Measurements from ENCODE around the gene LTBP4. TPM values are rescaled to one million over a fixed set of nuclear protein-coding genes. Genes with fewer than 3 reads are reported as not detected.
"Not testable (repeated sequence)": the region's sequence is repeated elsewhere in the genome, so short reads cannot be mapped to it uniquely, and the experiment has no call there.

The LTBP4 gene
- polyA plus RNA-seq, 1 donor (not counting 4 experiments of a cell fraction or from before 2014, with no cell fraction given) = 29.6 TPM

DNA sequence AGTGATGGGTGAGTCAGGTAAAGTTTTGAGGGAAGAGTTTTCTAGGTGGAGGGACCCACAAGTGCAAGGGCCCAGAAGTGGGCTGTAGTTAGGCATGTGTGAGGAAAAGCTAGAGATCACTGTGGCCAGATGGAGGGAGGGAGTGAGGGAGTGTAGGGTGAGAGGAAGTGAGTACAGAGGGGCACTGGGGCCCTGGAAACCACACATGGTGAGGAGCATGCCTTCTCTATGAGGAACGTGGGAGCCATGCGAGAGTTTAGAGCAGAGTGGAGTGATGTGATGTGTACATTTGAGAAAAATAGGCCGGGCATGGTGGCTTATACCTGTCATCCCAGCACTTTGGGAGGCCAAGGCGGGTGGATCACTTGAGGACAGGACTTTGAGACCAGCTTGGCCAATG, 39.2 kb upstream of the LTBP4 start:
- TF ChIP-seq, protein P1, sequence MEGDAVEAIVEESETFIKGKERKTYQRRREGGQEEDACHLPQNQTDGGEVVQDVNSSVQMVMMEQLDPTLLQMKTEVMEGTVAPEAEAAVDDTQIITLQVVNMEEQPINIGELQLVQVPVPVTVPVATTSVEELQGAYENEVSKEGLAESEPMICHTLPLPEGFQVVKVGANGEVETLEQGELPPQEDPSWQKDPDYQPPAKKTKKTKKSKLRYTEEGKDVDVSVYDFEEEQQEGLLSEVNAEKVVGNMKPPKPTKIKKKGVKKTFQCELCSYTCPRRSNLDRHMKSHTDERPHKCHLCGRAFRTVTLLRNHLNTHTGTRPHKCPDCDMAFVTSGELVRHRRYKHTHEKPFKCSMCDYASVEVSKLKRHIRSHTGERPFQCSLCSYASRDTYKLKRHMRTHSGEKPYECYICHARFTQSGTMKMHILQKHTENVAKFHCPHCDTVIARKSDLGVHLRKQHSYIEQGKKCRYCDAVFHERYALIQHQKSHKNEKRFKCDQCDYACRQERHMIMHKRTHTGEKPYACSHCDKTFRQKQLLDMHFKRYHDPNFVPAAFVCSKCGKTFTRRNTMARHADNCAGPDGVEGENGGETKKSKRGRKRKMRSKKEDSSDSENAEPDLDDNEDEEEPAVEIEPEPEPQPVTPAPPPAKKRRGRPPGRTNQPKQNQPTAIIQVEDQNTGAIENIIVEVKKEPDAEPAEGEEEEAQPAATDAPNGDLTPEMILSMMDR (optimal IDR thresholded peaks at IDR 0.05 in 1 of 3, IDR thresholded peaks at IDR 0.05 in 1 of 3, conservative IDR thresholded peaks at IDR 0.05 in 1 of 3; ENCODE audit: extremely low read depth in 1 of 3, insufficient read depth in 2 of 3, low read length in 3 of 3) = no peak
- no peak for TF ChIP-seq EZH2 (IDR thresholded peaks at IDR 0.05; ENCODE audit: low read length)
- Histone ChIP-seq H3K36me3 (ENCODE audit: control insufficient read depth in 2 of 2, extremely low read depth in 1 of 2, insufficient read depth in 2 of 2, low read length in 2 of 2) (no peaks in the 10 kb centered on the region), H4K20me1 (ENCODE audit: control insufficient read depth, extremely low read depth, insufficient read depth, low read length) (no peaks in the 10 kb centered on the region), H3K27me3 (ENCODE audit: control insufficient read depth, extremely low read depth, insufficient read depth, low read length) (peaks cover 23% of the 10 kb centered on the region), H3K9ac (ENCODE audit: control insufficient read depth, extremely low read depth, insufficient read depth, low read length) (no peak overlapping the region), H2AFZ (ENCODE audit: control insufficient read depth, low read length) (no peak overlapping the region), H3K4me2 (ENCODE audit: control insufficient read depth, extremely low read depth, insufficient read depth, low read depth, low read length) (no peak overlapping the region), H3K9me1 (ENCODE audit: control insufficient read depth, extremely low read depth, insufficient read depth, low read length) (no peaks in the 10 kb centered on the region), H3K4me3 (ENCODE audit: control insufficient read depth in 2 of 3, extremely low read depth in 1 of 3, insufficient read depth in 2 of 3, low read depth in 1 of 3, low read length in 3 of 3) (no peak overlapping the region), H3K9me3 (ENCODE audit: control insufficient read depth, low read depth, low read length) (no peaks in the 10 kb centered on the region), H3K79me2 (ENCODE audit: control insufficient read depth, insufficient read depth, low read length) (no peaks in the 10 kb centered on the region), H3K27ac (ENCODE audit: control insufficient read depth, insufficient read depth, low read length) (no peak overlapping the region), H3K4me1 (ENCODE audit: control insufficient read depth, extremely low read depth, insufficient read depth, low read length) (no peaks in the 10 kb centered on the region)
- DNase-seq (ENCODE audit: low read depth, low spot score) (no peak), FAIRE-seq (no peak)
- dilution Hi-C loops (cut with MboI; ENCODE audit: extremely low pct_ligation_motif_present, low sequenced_read_pairs) = no loop called here

DNA sequence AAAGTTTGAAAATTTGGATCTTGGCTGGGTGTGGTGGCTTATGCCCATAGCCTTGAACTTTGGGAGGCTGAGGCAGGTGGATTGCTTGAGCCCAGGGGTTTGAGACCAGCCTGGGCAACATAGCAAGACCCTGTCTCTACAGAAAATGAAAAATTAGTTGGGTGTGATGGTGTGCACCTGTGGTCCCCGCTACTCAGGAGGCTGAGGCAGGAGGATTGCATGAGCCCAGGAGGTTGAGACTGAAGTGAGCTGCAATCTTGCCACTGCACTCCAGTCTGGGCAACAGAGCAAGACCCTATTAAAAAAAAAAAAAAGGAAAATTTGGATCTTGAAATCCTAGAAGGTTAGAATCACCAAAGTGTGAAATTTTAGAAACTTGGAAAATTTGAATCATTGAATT, 36.6 kb upstream of the LTBP4 start:
- dilution Hi-C loops (cut with MboI; ENCODE audit: extremely low pct_ligation_motif_present, low sequenced_read_pairs); H3K27ac ChIP-seq (ENCODE audit: control insufficient read depth, insufficient read depth, low read length); H3K9ac ChIP-seq (ENCODE audit: control insufficient read depth, extremely low read depth, insufficient read depth, low read length); H3K4me3 ChIP-seq (ENCODE audit: control insufficient read depth in 2 of 3, extremely low read depth in 1 of 3, insufficient read depth in 2 of 3, low read depth in 1 of 3, low read length in 3 of 3); H3K9me3 ChIP-seq (ENCODE audit: control insufficient read depth, low read depth, low read length); H3K9me1 ChIP-seq (ENCODE audit: control insufficient read depth, extremely low read depth, insufficient read depth, low read length); H3K79me2 ChIP-seq (ENCODE audit: control insufficient read depth, insufficient read depth, low read length); H4K20me1 ChIP-seq (ENCODE audit: control insufficient read depth, extremely low read depth, insufficient read depth, low read length); H2AFZ ChIP-seq (ENCODE audit: control insufficient read depth, low read length); H3K36me3 ChIP-seq (ENCODE audit: control insufficient read depth in 2 of 2, extremely low read depth in 1 of 2, insufficient read depth in 2 of 2, low read length in 2 of 2); FAIRE-seq; H3K4me1 ChIP-seq (ENCODE audit: control insufficient read depth, extremely low read depth, insufficient read depth, low read length); DNase-seq (ENCODE audit: low read depth, low spot score); H3K4me2 ChIP-seq (ENCODE audit: control insufficient read depth, extremely low read depth, insufficient read depth, low read depth, low read length): not testable (repeated sequence)
- peaks cover 36% of the 10 kb centered on the region for H3K27me3 ChIP-seq (ENCODE audit: control insufficient read depth, extremely low read depth, insufficient read depth, low read length)

DNA sequence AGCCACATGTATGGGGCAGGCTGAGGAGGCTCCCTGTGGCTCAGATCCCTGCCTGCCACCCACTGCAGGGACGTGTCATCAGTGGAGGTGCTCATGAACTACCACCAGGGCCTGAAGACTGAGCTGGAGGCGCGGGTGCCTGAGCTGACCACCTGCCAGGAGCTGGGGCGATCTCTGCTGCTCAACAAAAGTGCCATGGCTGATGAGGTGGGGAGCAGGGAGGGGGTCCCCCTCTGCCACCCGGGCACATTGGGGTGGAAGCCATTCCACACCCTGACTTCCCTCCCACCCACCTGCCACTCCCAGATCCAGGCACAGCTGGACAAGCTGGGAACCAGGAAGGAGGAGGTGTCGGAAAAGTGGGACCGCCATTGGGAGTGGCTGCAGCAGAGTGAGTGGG, 35.8 kb upstream of the LTBP4 start:
- H4K20me1 ChIP-seq (ENCODE audit: control insufficient read depth, extremely low read depth, insufficient read depth, low read length) = no peaks in the 10 kb centered on the region
- no peaks in the 10 kb centered on the region for H3K36me3 ChIP-seq (ENCODE audit: control insufficient read depth in 2 of 2, extremely low read depth in 1 of 2, insufficient read depth in 2 of 2, low read length in 2 of 2)
- H3K9me1 ChIP-seq (ENCODE audit: control insufficient read depth, extremely low read depth, insufficient read depth, low read length) = no peaks in the 10 kb centered on the region
- H3K4me1 ChIP-seq (ENCODE audit: control insufficient read depth, extremely low read depth, insufficient read depth, low read length) = peaks cover 7% of the 10 kb centered on the region
- DNase-seq (ENCODE audit: low read depth, low spot score) (no peak), FAIRE-seq (no peak)
- H3K27me3 ChIP-seq (ENCODE audit: control insufficient read depth, extremely low read depth, insufficient read depth, low read length) = peaks cover 28% of the 10 kb centered on the region
- H3K4me2 ChIP-seq (ENCODE audit: control insufficient read depth, extremely low read depth, insufficient read depth, low read depth, low read length) = no peak overlapping the region
- dilution Hi-C loops (cut with MboI; ENCODE audit: extremely low pct_ligation_motif_present, low sequenced_read_pairs) = no loop called here
- H3K4me3 ChIP-seq (ENCODE audit: control insufficient read depth in 2 of 3, extremely low read depth in 1 of 3, insufficient read depth in 2 of 3, low read depth in 1 of 3, low read length in 3 of 3) = no peak overlapping the region
- no peaks in the 10 kb centered on the region for H3K79me2 ChIP-seq (ENCODE audit: control insufficient read depth, insufficient read depth, low read length)
- no peak overlapping the region for H3K27ac ChIP-seq (ENCODE audit: control insufficient read depth, insufficient read depth, low read length)
- no peak overlapping the region for H2AFZ ChIP-seq (ENCODE audit: control insufficient read depth, low read length)
- no peaks in the 10 kb centered on the region for H3K9me3 ChIP-seq (ENCODE audit: control insufficient read depth, low read depth, low read length)
- no peak for TF ChIP-seq EZH2 (IDR thresholded peaks at IDR 0.05; ENCODE audit: low read length)
- TF ChIP-seq, protein P1 (optimal IDR thresholded peaks at IDR 0.05 in 1 of 3, IDR thresholded peaks at IDR 0.05 in 1 of 3, conservative IDR thresholded peaks at IDR 0.05 in 1 of 3; ENCODE audit: extremely low read depth in 1 of 3, insufficient read depth in 2 of 3, low read length in 3 of 3) = no peak
- H3K9ac ChIP-seq (ENCODE audit: control insufficient read depth, extremely low read depth, insufficient read depth, low read length) = no peak overlapping the region
